IMR-90 (cell line): ENCODE data around the gene HAUS3. TPM values are rescaled to one million over a fixed set of nuclear protein-coding genes. Genes with fewer than 3 reads are reported as not detected.

Experiments
- ATAC-seq: fragments of 200-7000 bp; cut with Tn5 transposase; 2 replicates; pipeline ENCODE4 v1.9.1; 2020; ENCODE audit warnings: low read depth, mild to moderate bottlenecking, moderate library complexity
- BruUV-seq: library from RNA; stranded (reverse); fragments of 400-500 nt; replicated peaks from 2 replicates; lab custom pipeline; 2021; lab: Mats Ljungman, UMichigan
- CTCF ChIA-PET: fragments of 300-600 bp; formaldehyde crosslinking; extraction: SDS; loops from one replicate; lab custom pipeline; 2021; ENCODE audit warnings: antibody characterized with exemption; lab: Yijun Ruan, JAX
- POLR2A ChIA-PET: fragments of 300-600 bp; sonication (Branson Sonifier 250); formaldehyde crosslinking; loops from one replicate; lab custom pipeline; 2022; ENCODE audit warnings: antibody characterized with exemption; ENCODE audit not compliant: unreplicated experiment; lab: Charles Lee
- DNase-seq: peaks from one replicate; pipeline ENCODE4 v3.0.0; 2013
- H2AFZ ChIP-seq: replicated peaks from 2 replicates; pipeline ENCODE3; 2013; ENCODE audit warnings: low read length, mild to moderate bottlenecking; ENCODE audit not compliant: poor library complexity
- H2AK5ac ChIP-seq: 2 replicates; pipeline ENCODE4 v1.6.1; 2013; ENCODE audit warnings: low read depth, low read length, inconsistent platforms
- H2AK9ac ChIP-seq: replicated peaks from 2 replicates; pipeline ENCODE3; 2013; ENCODE audit warnings: mild to moderate bottlenecking, low read depth, low read length, moderate library complexity; ENCODE audit not compliant: poor library complexity
- H2BK120ac ChIP-seq: 2 replicates; pipeline ENCODE4 v1.6.1; 2013; ENCODE audit warnings: low read depth, low read length, inconsistent platforms
- H2BK15ac ChIP-seq: 3 replicates; pipeline ENCODE4 v1.6.1; 2013; ENCODE audit warnings: low read depth, low read length, inconsistent platforms
- H2BK20ac ChIP-seq: 2 replicates; pipeline ENCODE4 v1.6.1; 2013; ENCODE audit warnings: low read depth, mild to moderate bottlenecking, inconsistent platforms, low read length, moderate library complexity
- H2BK5ac ChIP-seq: 2 replicates; pipeline ENCODE4 v1.6.1; 2013; ENCODE audit warnings: mild to moderate bottlenecking, low read depth, low read length, inconsistent platforms; ENCODE audit not compliant: poor library complexity, severe bottlenecking
- H3K14ac ChIP-seq: replicated peaks from 2 replicates; pipeline ENCODE4 v1.6.1; 2013; ENCODE audit warnings: low read depth, low read length, inconsistent platforms
- H3K18ac ChIP-seq: 2 replicates; pipeline ENCODE4 v1.6.1; 2013; ENCODE audit warnings: low read depth, low read length, control low read depth
- H3K23ac ChIP-seq: 2 replicates; pipeline ENCODE4 v1.6.1; 2013; ENCODE audit warnings: low read depth, low read length, inconsistent platforms
- H3K27ac ChIP-seq: 2 replicates; pipeline ENCODE4 v1.5.1; 2013; ENCODE audit warnings: mild to moderate bottlenecking, control low read depth, low read length; ENCODE audit not compliant: insufficient read depth
- H3K27me3 ChIP-seq: 2 replicates; pipeline ENCODE4 v1.6.1; 2013; ENCODE audit warnings: low read length; ENCODE audit not compliant: control insufficient read depth, insufficient read depth
- H3K36me3 ChIP-seq: 2 replicates; pipeline ENCODE4 v1.6.1; 2013; ENCODE audit warnings: low read length, mixed read lengths; ENCODE audit not compliant: control insufficient read depth, insufficient read depth
- H3K4ac ChIP-seq: 2 replicates; pipeline ENCODE4 v1.6.1; 2013; ENCODE audit warnings: low read depth, low read length, inconsistent platforms
- H3K4me1 ChIP-seq: 2 replicates; pipeline ENCODE4 v1.6.1; 2013; ENCODE audit warnings: low read length, mixed read lengths; ENCODE audit not compliant: control insufficient read depth, insufficient read depth
- H3K4me2 ChIP-seq: 2 replicates; pipeline ENCODE4 v1.6.1; 2013; ENCODE audit warnings: low read depth, mild to moderate bottlenecking, control low read depth, low read length, moderate library complexity
- H3K4me3 ChIP-seq: 2 replicates; pipeline ENCODE4 v1.5.1; 2013; ENCODE audit warnings: low read depth, mild to moderate bottlenecking, control low read depth, low read length, moderate library complexity; ENCODE audit not compliant: insufficient read depth
- H3K56ac ChIP-seq: 2 replicates; pipeline ENCODE4 v1.6.1; 2013; ENCODE audit warnings: low read length, inconsistent platforms; ENCODE audit not compliant: insufficient read depth; ENCODE audit errors: extremely low read depth
- H3K79me1 ChIP-seq, 2 experiments: 2 replicates each; pipeline ENCODE4 v1.6.1; 2013; ENCODE audit warnings: low read length in 2 of 2, inconsistent platforms in 1 of 2, low read depth in 1 of 2
- H3K9ac ChIP-seq: 2 replicates; pipeline ENCODE4 v1.6.1; 2013; ENCODE audit warnings: low read depth, low read length, control low read depth
- H3K9me1 ChIP-seq: 2 replicates; pipeline ENCODE4 v1.6.1; 2013; ENCODE audit warnings: low read length, inconsistent platforms; ENCODE audit not compliant: insufficient read depth
- H3K9me3 ChIP-seq: 2 replicates; pipeline ENCODE4 v1.6.1; 2013; ENCODE audit warnings: low read length; ENCODE audit not compliant: control insufficient read depth, insufficient read depth
- H4K20me1 ChIP-seq: 2 replicates; pipeline ENCODE4 v1.6.1; 2013; ENCODE audit warnings: low read length, inconsistent platforms; ENCODE audit not compliant: insufficient read depth
- H4K5ac ChIP-seq: 2 replicates; pipeline ENCODE4 v1.6.1; 2013; ENCODE audit warnings: mild to moderate bottlenecking, low read depth, low read length, control low read depth
- H4K8ac ChIP-seq, 2 experiments: 2 replicates each; pipeline ENCODE4 v1.6.1; 2013; ENCODE audit warnings: low read depth in 2 of 2, low read length in 2 of 2, control low read depth in 1 of 2, inconsistent platforms in 1 of 2
- H4K91ac ChIP-seq: 2 replicates; pipeline ENCODE4 v1.6.1; 2013; ENCODE audit warnings: low read depth, low read length, inconsistent platforms; ENCODE audit not compliant: insufficient read depth
- BHLHE40 ChIP-seq: fragments of 150-350 bp; IDR thresholded peaks from 2 replicates; pipeline ENCODE4 v1.6.1; 2016; ENCODE audit warnings: mild to moderate bottlenecking, low read depth, low read length
- MAFK ChIP-seq: IDR thresholded peaks from 2 replicates; pipeline ENCODE4 v1.6.1; 2012; ENCODE audit warnings: low read depth, low read length, improper control_type of control experiment
- WGBS, 2 experiments: methylation state at CpG; one replicate each; pipeline versions ENCODE4 v1.1.5 to v1.1.7; 2013; ENCODE audit warnings: missing lambda C conversion rate in 2 of 2; ENCODE audit not compliant: insufficient read length in 1 of 2; ENCODE audit errors: extremely low coverage in 2 of 2; 5-methylcytosine and 5-hydroxymethylcytosine counted together
- dilution Hi-C: fragments of 300-500 bp; cut with HindIII; formaldehyde crosslinking; loops from one replicate; pipeline ENCODE4 v1.14.3; 2018; ENCODE audit warnings: low sequenced_read_pairs; ENCODE audit not compliant: unreplicated experiment
- in situ Hi-C: fragments of 300-500 bp; cut with MboI; formaldehyde crosslinking; loops from 3 replicates; pipeline ENCODE4 v1.14.3; 2019; ENCODE audit warnings: low sequenced_read_pairs, inconsistent platforms, mixed read lengths
- intact Hi-C: fragments of 100-400 bp; cut with micrococcal nuclease; formaldehyde crosslinking; loops from 2 replicates; pipeline ENCODE4 v1.10.0; 2022
- microRNA-seq, 2 experiments: library from miRNA; stranded (forward) in 1 of 2; unstranded in 1 of 2; fragments of 10-50 nt in 1 of 2; fragments of <30 nt in 1 of 2; gene quantifications in 1 of 2; microRNA quantifications in 1 of 2; one replicate each; pipeline versions ENCODE3 to v1.1.0; 2013 to 2020; ENCODE audit not compliant: insufficient read depth in 1 of 2, insufficient read length in 1 of 2, unreplicated experiment in 1 of 2
- polyA plus RNA-seq, 3 experiments: library from polyadenylated mRNA; depleted of rRNA; stranded (reverse); fragments of >200 nt; gene quantifications; 2 replicates each; pipeline ENCODE4 v1.2.3, GENCODE V29; 2012; ENCODE audit warnings: low replicate concordance in 1 of 3
- small RNA-seq, 5 experiments: library from RNA; depleted of rRNA; stranded (forward); fragments of <200 nt; gene quantifications; one replicate each; pipeline ENCODE3, GENCODE V24; 2012
- total RNA-seq: library from RNA; depleted of rRNA; stranded (reverse); fragments of >200 nt; gene quantifications from 2 replicates; pipeline ENCODE4 v1.2.3, GENCODE V29; 2012; rRNA removed

The HAUS3 gene
- total and polyA plus RNA-seq, 2 of the 4 experiments (the other 2 are of a cell fraction), result 4.3 to 4.8 TPM

- POLR2A ChIA-PET, result no interaction called here
- H4K8ac ChIP-seq, result no peak overlapping the region
- H3K4me1 ChIP-seq, result no peaks in the 10 kb centered on the region
- dilution Hi-C loops (no loop called here), in situ Hi-C loops (no loop called here), intact Hi-C loops (no loop called here)
- DNase-seq (no peak), ATAC-seq (no peak)
- H3K56ac ChIP-seq, result no peak overlapping the region
- no TSS peak for BruUV-seq
- H2AK9ac ChIP-seq, result no peak overlapping the region
- H2BK120ac ChIP-seq, result no peak overlapping the region
- no peak overlapping the region for H3K27ac ChIP-seq
- CTCF ChIA-PET, result no interaction called here
- H3K14ac ChIP-seq, result no peak overlapping the region
- H4K20me1 ChIP-seq, result no peaks in the 10 kb centered on the region
- H3K79me1 ChIP-seq, result no peaks in the 10 kb centered on the region
- H3K4me2 ChIP-seq, result no peak overlapping the region
- peaks cover 9% of the 10 kb centered on the region; the same call in 1 of the 2 replicates for H3K9me1 ChIP-seq
- H2BK15ac ChIP-seq, result no peak overlapping the region
- no peak overlapping the region for H4K91ac ChIP-seq
- H3K4ac ChIP-seq, result no peak overlapping the region
- H2BK5ac ChIP-seq, result no peak overlapping the region
- H3K23ac ChIP-seq, result no peak overlapping the region
- H3K36me3 ChIP-seq, result no peaks in the 10 kb centered on the region
- no peaks in the 10 kb centered on the region for H3K27me3 ChIP-seq
- no peak overlapping the region for H2AK5ac ChIP-seq
- H3K18ac ChIP-seq, result no peak overlapping the region
- no peak overlapping the region for H2AFZ ChIP-seq
- H3K9me3 ChIP-seq, result no peaks in the 10 kb centered on the region
- WGBS, 2 experiments, result no CpG with 5 or more reads among the region's 1 CpG
- no peak overlapping the region for H4K5ac ChIP-seq
- no peak overlapping the region for H3K4me3 ChIP-seq
- no peak overlapping the region for H3K9ac ChIP-seq
- no peak overlapping the region for H2BK20ac ChIP-seq
- TF ChIP-seq MAFK (0 out of 2 replicates have a peak, but pooled peaks have one; percentile 8), BHLHE40 (no peak)
These were observed 62.9 kb downstream of the HAUS3 start for GRCh38 chr4:2178986-2179385.

Small RNA genes within 50 kb of the gene (microRNA-seq; reads per million reads assigned to microRNA genes)
- gene COX6B1P5 (ENCODE audit: insufficient read depth, insufficient read length), result not detected

Small RNA genes within 50 kb of the gene (small RNA-seq; reads per million reads assigned to genes)
- gene COX6B1P5, result 0 reads per million in 5 experiments

Other genes starting within 250 kb of the HAUS3 start
- gene NELFA, start 233.1 kb downstream of the HAUS3 start, total RNA-seq, result 4.3 and 5.8 TPM in 2 replicates
- 21.9 and 23.4 TPM in 2 replicates for gene NELFA, start 233.1 kb downstream of the HAUS3 start, polyA plus RNA-seq (2012; rRNA removed)
- not detected in 2 replicates for gene NAT8L, start 182.8 kb downstream of the HAUS3 start, total RNA-seq
- gene NAT8L, start 182.8 kb downstream of the HAUS3 start, polyA plus RNA-seq (2012; rRNA removed), result 0.04 and 0.05 TPM in 2 replicates
- 0.72 and 1.1 TPM in 2 replicates for gene POLN, start within 50 bp of the HAUS3 start, total RNA-seq
- 0.63 and 0.82 TPM in 2 replicates for gene POLN, start within 50 bp of the HAUS3 start, polyA plus RNA-seq (2012; rRNA removed)
- gene MXD4, start 20.0 kb upstream of the HAUS3 start, total RNA-seq, result 22.8 and 25.6 TPM in 2 replicates
- gene MXD4, start 20.0 kb upstream of the HAUS3 start, polyA plus RNA-seq (2012; rRNA removed), result 54.4 and 63.6 TPM in 2 replicates
- gene ZFYVE28, start 176.5 kb upstream of the HAUS3 start, total RNA-seq, result 0.36 and 0.56 TPM in 2 replicates
- gene ZFYVE28, start 176.5 kb upstream of the HAUS3 start, polyA plus RNA-seq (2012; rRNA removed), result 1.2 and 1.4 TPM in 2 replicates
- not detected in 2 replicates for gene CFAP99, start 176.8 kb upstream of the HAUS3 start, total RNA-seq
- gene CFAP99, start 176.8 kb upstream of the HAUS3 start, polyA plus RNA-seq (2012; rRNA removed), result not detected in 2 replicates
- 63.8 and 64.4 TPM in 2 replicates for gene RNF4, start 227.0 kb upstream of the HAUS3 start, total RNA-seq
- 70.1 and 73.8 TPM in 2 replicates for gene RNF4, start 227.0 kb upstream of the HAUS3 start, polyA plus RNA-seq (2012; rRNA removed)